ENCODE measurements around the gene RECQL5. TPM values are rescaled to one million over a fixed set of nuclear protein-coding genes. Genes with fewer than 3 reads are reported as not detected.
A peak's percentile ranks its signal among the peaks of the same experiment; 100 is the strongest.

Gene RECQL5
- total RNA-seq, 1 donor from 2014 or later, result 26.0 TPM

DNA sequence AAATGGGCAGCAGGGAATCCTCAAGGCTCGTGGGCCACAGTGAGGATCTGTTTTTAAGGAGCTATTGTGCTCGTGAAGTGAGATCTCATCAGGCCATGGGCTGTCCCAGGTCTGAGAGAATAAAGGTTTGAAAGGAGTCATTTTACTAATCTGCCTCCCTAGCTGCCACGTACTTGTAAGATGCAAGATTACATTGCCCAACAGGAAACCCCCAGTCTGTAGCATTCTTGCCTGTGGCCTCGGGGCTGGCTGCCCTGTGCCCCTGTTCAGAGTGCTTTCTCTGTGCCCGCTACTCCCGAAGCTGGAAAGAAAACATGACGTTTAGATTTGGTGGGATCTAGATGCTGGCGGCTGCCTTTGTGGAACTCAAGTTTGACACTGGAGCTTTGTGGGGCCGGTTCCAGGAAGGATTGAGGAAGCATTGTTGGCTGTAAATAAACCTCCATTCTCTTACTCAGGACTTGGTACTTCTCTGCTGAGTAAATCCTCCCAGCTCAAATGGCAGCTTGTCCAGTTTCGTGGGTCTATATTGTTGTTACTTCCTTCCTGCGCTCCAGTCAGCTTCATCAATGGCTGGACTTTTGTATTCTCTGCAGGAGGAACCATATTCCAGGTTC lies 21.4 kb upstream of the RECQL5 start:
- DNase-seq (ENCODE audit: low spot score) (no peak), ATAC-seq (peak; percentile 26)

DNA sequence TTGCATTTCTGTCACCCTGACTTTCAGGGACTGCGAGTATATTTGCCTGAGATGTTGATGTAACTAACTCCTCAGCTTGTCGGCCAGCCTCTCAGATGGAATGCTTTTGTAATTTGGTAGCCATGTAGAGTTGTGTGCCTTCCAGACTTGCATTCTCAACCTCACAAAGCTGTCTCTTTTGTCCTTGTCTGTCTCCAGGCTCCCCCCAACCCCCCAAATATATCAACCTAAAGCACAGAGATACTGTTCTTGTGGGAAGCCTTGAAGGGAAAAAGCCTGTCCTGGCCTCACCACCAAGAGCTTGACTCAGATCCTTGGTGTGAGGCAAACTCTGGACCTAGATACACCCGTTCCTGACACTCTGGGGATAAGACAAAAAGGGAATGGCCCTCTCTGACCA lies 18.5 kb upstream of the RECQL5 start:
- DNase-seq (ENCODE audit: low spot score), result no peak
- ATAC-seq, result no peak

GRCh38 chr17:75684924-75685323 lies 18.0 kb upstream of the RECQL5 start:
- no peak for DNase-seq (ENCODE audit: low spot score)
- no peak for ATAC-seq

DNA sequence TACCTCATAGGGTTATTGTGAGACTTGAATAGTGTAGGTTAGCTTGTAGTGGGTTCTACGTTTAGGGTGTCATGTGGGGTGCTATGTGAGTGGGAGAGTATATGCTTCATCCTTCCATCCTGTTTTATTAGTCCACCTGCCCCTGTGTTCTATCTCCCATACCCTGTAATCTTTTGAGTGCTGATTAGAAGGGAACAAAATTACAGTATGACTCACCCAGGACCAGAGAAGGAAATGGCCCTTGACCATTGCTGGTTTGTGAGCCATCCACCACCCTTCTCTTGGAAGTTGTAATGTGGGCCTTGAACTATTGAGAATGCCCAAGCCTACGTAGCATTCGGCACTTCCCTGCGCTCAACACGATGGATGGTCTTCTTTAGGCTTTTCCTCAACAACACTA lies 17.3 kb upstream of the RECQL5 start:
- DNase-seq (ENCODE audit: low spot score), result no peak
- ATAC-seq, result no peak

DNA sequence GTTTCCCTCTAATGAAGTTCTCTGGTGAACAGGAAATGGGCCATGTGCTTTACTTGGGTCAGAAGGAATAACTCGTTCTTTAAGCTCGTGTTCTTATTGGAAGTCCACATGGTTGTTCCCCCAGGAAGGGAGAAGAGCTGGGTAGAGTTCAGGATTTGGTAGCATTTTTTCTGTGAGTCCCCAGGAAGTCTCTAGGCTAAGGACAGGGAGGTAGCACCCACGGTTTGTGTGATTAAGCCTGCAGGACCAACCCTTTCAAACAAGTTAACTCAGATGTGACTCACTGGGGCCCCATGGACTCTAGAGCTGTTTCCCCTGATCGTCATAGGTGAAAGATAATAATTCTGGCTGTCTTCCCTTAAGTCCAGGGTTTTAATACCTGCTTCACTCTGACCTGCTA lies 16.6 kb upstream of the RECQL5 start:
- no peak for ATAC-seq
- no peak for DNase-seq (ENCODE audit: low spot score)

DNA sequence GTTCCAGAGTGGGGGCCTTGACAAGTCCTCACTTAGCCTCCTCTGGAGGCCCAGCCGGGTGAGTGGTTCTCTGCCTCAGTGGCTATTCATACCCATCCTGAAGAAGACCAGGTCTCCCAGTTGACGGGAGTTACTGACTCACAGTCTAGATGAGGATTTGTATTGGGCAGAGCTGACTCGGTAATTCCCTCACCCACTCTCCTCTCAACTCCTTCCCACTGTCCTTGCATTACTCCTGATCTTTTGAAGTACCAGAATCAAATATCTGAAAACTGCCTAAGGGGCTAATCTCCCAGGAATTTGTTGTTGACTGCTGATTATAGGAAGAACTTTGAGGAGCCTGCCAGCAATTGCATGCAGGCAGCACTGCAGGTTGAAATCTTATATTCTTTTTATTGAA lies 14.3 kb upstream of the RECQL5 start:
- ATAC-seq (no peak), DNase-seq (ENCODE audit: low spot score) (no peak)

GRCh38 chr17:75680431-75680830 lies 13.5 kb upstream of the RECQL5 start:
- ATAC-seq (no peak), DNase-seq (ENCODE audit: low spot score) (no peak)

- no peak for DNase-seq (ENCODE audit: low spot score)
These were observed 12.8 kb upstream of the RECQL5 start for GRCh38 chr17:75679706-75680211.

DNA sequence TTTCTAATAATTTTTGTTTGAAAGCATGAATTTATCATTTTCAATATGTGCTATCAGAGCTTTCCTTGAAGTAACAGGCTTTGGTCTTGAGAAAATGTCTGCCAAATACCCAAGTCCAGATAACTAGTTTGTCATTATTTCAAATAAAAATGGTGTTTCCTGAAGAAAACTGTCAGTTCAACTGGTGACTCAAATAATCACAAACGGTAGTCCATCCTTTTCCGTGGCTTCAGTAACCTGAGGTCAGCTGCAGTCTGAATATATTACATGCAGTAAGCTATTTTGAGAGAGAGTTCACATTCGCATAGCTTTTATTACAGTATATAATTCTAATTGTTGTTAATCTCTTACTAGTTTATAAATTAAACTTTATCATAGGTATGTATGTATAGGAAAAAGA lies 9.5 kb upstream of the RECQL5 start:
- DNase-seq (ENCODE audit: low spot score) (no peak), ATAC-seq (no peak)

More at GRCh38 chr17:75679706-75680211, 12.8 kb upstream of the RECQL5 start:
- ATAC-seq, result peak; percentile 68

- DNase-seq (ENCODE audit: low spot score) (no peak), ATAC-seq (no peak)
These were observed 6.5 kb upstream of the RECQL5 start for GRCh38 chr17:75673487-75673886.

DNA sequence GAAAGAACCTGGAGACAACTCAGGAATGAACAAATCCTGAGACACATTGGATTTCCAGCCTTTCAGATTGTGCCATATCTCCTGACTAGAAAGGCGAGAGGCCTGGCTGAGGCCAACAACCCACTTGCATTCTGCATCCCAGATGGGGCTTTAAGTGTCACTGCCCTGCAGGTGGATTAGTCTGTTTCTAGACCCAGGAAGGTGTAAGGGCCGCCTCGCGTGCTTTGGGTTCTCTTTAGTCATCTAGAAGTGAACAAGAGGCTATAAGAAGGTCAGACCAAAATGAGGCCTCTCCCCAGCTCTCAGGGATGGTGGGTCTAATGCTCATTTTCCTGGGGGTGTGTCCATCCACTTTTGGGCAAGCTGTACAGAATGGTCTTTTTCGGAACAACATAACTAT lies 5.1 kb upstream of the RECQL5 start:
- no peak for DNase-seq (ENCODE audit: low spot score)
- no peak for ATAC-seq

DNA sequence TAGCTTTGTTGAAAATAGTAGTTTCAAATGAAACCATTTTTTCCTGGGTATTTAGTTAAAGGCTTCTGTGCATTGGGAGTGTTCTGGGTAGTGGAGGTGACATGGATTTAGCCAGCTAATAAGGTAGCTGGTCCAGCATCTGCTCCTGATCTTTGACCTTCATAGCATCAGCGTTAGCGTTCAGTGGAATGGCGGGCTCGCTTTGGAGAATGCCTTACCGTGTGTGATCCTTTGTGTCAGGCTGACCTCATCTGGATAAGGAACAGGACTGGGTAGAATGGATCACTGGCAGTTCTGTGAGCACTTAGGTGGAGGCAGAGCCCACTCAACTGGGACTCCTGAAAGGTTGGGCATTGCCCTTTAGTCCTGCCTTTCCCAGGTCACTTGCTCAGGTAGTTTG lies 3.9 kb upstream of the RECQL5 start:
- ATAC-seq (no peak), DNase-seq (ENCODE audit: low spot score) (no peak)

DNA sequence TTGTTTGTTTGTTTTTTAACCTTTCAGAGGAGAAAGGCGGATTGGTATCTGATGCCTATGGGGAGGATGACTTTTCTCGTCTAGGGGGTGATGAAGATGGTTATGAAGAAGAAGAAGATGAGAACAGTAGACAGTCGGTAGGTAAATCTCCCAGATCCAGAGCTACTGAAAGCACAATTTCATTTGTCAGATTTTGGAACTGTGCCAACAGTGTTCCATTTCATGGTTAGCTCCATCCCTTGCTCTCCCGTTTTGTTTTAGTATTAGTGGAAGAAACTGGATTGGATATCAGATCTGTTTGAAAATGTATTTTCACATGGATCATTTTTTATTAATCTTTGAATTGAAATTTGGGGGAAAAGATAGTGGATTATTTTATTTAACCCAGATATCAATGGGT lies 1.5 kb upstream of the RECQL5 start:
- DNase-seq (ENCODE audit: low spot score), result no peak
- ATAC-seq, result no peak

GRCh38 chr17:75667825-75668224 lies 871 bp upstream of the RECQL5 start:
- ATAC-seq, result no peak
- no peak for DNase-seq (ENCODE audit: low spot score)

GRCh38 chr17:75665981-75666380 lies 973 bp downstream of the RECQL5 start:
- no peak for DNase-seq (ENCODE audit: low spot score)
- no peak for ATAC-seq

DNA sequence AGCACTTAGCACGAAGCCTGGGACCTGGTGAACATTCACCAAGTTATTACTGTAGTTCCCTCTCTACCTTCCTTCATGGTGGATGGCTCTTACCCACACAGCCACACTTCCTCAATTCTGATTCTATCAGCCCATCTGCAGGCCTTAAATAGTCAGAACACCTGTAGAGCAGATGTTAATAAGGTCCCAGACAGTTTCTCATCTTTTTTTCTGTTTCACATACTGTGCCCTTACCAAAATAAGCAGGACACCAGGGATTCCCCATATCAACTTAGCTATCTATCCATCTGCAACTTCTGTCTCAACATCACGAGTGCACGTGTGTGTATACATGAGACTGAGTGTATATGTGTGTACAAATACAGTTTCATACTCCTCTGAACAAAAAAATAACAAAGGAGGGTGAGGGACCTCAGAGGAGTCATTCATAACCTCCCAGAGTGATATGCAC lies 2.8 kb downstream of the RECQL5 start:
- ATAC-seq (no peak), DNase-seq (ENCODE audit: low spot score) (no peak)

DNA sequence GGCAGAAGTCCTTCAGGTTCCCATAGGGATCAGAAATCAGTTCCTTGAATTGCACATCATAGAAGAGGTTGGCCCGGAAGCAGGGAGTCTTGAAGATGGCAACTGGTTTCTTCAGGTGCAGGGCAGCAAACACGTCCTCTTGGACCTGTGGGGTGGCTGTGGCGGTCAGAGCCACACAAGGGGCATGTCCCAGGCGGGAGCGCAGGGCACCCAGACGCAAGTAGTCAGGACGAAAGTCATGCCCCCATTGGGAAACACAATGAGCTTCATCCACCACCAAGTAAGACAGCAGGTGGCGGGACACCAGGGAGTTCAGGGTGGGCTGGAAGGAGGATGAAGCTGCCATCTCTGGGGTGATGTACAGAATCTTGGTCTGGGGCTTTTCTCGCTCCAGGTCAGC lies 4.4 kb downstream of the RECQL5 start:
- DNase-seq (ENCODE audit: low spot score) (no peak), ATAC-seq (no peak)

DNA sequence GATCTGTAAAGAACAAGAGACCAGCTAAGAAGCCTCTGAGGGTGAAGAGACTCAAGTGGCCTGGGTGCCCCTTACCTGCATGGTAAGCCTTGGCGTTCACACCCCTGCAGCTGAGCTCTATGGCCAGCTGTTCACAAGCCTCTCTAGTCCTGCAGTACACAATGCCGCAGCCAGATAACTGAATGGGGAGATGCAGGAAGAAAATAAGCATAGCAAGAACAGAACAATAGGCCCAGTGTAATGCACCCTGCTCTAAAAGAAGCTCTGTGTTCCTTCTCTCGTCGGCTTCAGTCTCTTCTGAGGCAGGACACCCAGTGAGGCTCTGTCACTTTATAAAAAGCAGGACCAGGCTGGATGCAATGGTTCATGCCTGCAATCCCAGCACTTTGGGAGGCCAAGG lies 5.4 kb downstream of the RECQL5 start:
- DNase-seq (ENCODE audit: low spot score), result no peak
- no peak for ATAC-seq

DNA sequence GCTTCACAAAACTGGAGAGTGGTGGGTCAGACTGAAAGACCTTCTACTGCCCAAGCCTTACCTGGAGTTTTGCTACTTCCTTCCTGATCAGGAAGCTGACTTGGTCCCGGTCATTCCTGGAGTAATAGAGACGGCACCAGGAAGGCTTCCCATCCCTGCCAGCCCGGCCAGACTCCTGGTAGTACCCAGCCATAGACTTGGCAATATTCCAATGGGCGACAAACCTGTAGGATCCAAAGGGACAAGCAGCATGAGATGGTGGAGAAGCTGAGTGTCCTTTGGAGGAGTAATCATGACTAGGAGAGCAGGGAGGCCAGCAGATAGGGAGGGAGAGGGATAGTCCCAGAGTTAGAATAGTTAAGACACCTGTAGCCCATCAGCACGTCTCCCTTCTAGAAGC lies 8.7 kb downstream of the RECQL5 start:
- ATAC-seq (no peak), DNase-seq (ENCODE audit: low spot score) (no peak)

- ATAC-seq (peak; percentile 51), DNase-seq (ENCODE audit: low spot score) (no peak)
These were observed 12.8 kb downstream of the RECQL5 start for GRCh38 chr17:75654176-75654575.

- ATAC-seq (peak; percentile 67), DNase-seq (ENCODE audit: low spot score) (no peak)
These were observed 13.9 kb downstream of the RECQL5 start for GRCh38 chr17:75652934-75653549.

- ATAC-seq (no peak), DNase-seq (ENCODE audit: low spot score) (no peak)
These were observed 14.6 kb downstream of the RECQL5 start for GRCh38 chr17:75652341-75652740.

DNA sequence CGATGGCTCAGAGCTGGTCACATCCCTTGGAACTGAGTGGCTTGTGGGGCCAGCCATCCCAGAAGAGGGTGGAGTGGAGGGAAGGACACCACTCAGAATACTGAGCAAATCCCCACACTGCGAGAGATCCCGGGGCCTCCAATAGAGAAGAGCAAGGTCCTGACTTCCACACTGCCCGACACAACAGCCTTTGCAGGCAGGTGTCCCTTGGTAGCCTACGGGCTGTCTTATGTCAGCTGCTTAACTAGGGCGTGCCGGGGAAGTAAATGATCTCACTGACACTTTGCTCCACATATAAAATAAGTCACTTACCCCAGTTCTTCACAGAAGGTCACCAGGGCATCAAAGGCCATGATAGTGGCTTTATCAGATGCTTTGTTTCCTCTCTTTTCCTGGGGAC lies 16.1 kb downstream of the RECQL5 start:
- DNase-seq (ENCODE audit: low spot score) (no peak), ATAC-seq (no peak)

Data from left lobe of liver (tissue), 2 donors.